DOHH2 (cell line): ENCODE data around the gene LRRC59.
A peak's percentile ranks its signal among the peaks of the same experiment; 100 is the strongest.

Experiments used
- H3F3A ChIP-seq: fragments of 200-600 bp; sonication (generic), shearing (Covaris generic); 2 replicates; pipeline ENCODE4 v1.6.0; 2016; ENCODE audit warnings: antibody characterized with exemption, mild to moderate bottlenecking; ENCODE audit not compliant: control insufficient read depth, insufficient read depth
- H3K27ac ChIP-seq: fragments of 200-600 bp; sonication (generic); 2 replicates; pipeline ENCODE4 v1.5.1; 2014; ENCODE audit warnings: low read depth, mild to moderate bottlenecking, low read length, moderate library complexity
- H3K27me3 ChIP-seq: fragments of 200-600 bp; sonication (generic); 2 replicates; pipeline ENCODE4 v1.6.1; 2014; ENCODE audit warnings: mild to moderate bottlenecking, low read length, mixed read lengths; ENCODE audit not compliant: control insufficient read depth
- H3K36me3 ChIP-seq: fragments of 200-600 bp; sonication (generic); 2 replicates; pipeline ENCODE4 v1.6.1; 2014; ENCODE audit warnings: mild to moderate bottlenecking, low read length, moderate library complexity, mixed read lengths; ENCODE audit not compliant: control insufficient read depth
- H3K4me1 ChIP-seq: fragments of 200-600 bp; sonication (generic); 2 replicates; pipeline ENCODE4 v1.6.1; 2014; ENCODE audit warnings: mild to moderate bottlenecking, low read length, mixed read lengths; ENCODE audit not compliant: control insufficient read depth
- H3K4me2 ChIP-seq: fragments of 200-600 bp; sonication (generic); 2 replicates; pipeline ENCODE4 v1.6.0; 2014; ENCODE audit warnings: mild to moderate bottlenecking, low read length, moderate library complexity
- H3K4me3 ChIP-seq: fragments of 200-600 bp; sonication (generic); 2 replicates; pipeline ENCODE4 v1.5.1; 2014; ENCODE audit warnings: mild to moderate bottlenecking, low read length, mixed read lengths
- H3K79me2 ChIP-seq: fragments of 200-600 bp; sonication (generic); 2 replicates; pipeline ENCODE4 v1.6.1; 2014; ENCODE audit warnings: mild to moderate bottlenecking, low read length, mixed read lengths; ENCODE audit not compliant: control insufficient read depth
- H3K9me2 ChIP-seq: fragments of 200-600 bp; sonication (generic); replicated peaks from 2 replicates; pipeline ENCODE4 v1.6.1; 2014; ENCODE audit warnings: mild to moderate bottlenecking, low read length, mixed read lengths; ENCODE audit not compliant: control insufficient read depth
- H3K9me3 ChIP-seq: fragments of 200-600 bp; sonication (generic); 2 replicates; pipeline ENCODE4 v1.6.1; 2014; ENCODE audit warnings: antibody characterized with exemption, low read length, mixed read lengths; ENCODE audit not compliant: control insufficient read depth, insufficient read depth
- H4K20me1 ChIP-seq: fragments of 200-600 bp; sonication (generic); 2 replicates; pipeline ENCODE4 v1.6.0; 2014; ENCODE audit warnings: low read depth, mild to moderate bottlenecking, antibody characterized with exemption, low read length, moderate library complexity; ENCODE audit not compliant: control insufficient read depth, insufficient read depth
- CTCF ChIP-seq: fragments of 200-600 bp; sonication (generic); IDR thresholded peaks from one replicate; pipeline ENCODE4 v1.5.1; 2014; ENCODE audit warnings: antibody characterized with exemption, mild to moderate bottlenecking, low read depth, low read length; ENCODE audit not compliant: poor library complexity, severe bottlenecking
- EZH2phosphoT487 ChIP-seq: fragments of 200-600 bp; sonication (generic); IDR thresholded peaks from 2 replicates; pipeline ENCODE4 v1.6.1; 2017; ENCODE audit warnings: borderline replicate concordance, mild to moderate bottlenecking, antibody characterized with exemption, low read length, moderate library complexity, mixed read lengths

Gene LRRC59

DNA sequence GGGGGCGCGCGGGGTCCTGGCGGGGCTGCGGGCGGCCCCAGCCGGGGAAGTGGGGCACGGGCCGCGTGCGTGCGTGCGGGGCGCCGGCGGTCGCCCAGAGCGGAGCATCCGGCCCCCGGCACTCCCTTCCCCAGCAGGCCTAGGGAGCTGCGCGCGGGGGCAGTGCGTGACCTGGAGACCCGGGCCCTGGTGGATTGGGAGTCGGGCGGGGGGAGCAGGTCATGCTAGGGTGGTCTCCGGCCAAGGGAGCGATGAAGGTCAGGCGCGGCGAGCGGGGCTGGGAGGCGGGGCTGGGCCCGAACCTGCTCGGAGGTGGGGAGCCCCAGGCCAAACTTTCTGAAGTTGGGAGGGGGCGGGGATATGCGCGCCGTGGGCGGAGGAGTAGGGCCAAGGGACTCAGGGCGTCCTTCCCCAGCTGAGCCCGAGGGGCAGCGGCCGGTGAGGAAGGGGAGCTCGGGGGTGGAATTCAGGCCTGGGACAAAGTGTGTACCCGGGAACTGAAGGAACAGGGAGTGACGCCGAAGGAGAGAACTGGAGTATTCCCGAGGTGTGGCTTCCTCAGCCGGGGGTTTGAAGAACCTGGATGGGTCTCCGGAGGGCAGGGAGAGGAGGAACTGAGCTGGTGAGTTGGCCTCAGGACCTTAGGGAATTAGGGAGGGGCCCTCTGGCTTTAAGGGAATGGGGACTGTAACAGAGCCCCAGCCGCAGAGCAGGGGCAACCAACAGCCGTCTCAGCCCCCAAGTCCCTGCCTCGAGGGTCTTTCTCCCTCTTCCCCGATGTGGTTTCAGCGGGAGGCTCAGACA, 50.8 kb downstream of the LRRC59 start:
- Histone ChIP-seq H3K79me2 (peaks cover 34% of the 10 kb centered on the region), H3K9me2 (no peaks in the 10 kb centered on the region), H3K4me3 (peak overlapping the region; percentile 80), H3K9me3 (no peaks in the 10 kb centered on the region), H3F3A (no peaks in the 10 kb centered on the region), H3K36me3 (no peaks in the 10 kb centered on the region), H3K4me2 (peak overlapping the region; percentile 83), H4K20me1 (0 out of 2 replicates have a peak, but pooled peaks cover 12% of the 10 kb centered on the region), H3K27ac (no peak overlapping the region), H3K4me1 (peaks cover 17% of the 10 kb centered on the region), H3K27me3 (no peaks in the 10 kb centered on the region)
- TF ChIP-seq EZH2phosphoT487 (no peak), CTCF (no peak)

DNA sequence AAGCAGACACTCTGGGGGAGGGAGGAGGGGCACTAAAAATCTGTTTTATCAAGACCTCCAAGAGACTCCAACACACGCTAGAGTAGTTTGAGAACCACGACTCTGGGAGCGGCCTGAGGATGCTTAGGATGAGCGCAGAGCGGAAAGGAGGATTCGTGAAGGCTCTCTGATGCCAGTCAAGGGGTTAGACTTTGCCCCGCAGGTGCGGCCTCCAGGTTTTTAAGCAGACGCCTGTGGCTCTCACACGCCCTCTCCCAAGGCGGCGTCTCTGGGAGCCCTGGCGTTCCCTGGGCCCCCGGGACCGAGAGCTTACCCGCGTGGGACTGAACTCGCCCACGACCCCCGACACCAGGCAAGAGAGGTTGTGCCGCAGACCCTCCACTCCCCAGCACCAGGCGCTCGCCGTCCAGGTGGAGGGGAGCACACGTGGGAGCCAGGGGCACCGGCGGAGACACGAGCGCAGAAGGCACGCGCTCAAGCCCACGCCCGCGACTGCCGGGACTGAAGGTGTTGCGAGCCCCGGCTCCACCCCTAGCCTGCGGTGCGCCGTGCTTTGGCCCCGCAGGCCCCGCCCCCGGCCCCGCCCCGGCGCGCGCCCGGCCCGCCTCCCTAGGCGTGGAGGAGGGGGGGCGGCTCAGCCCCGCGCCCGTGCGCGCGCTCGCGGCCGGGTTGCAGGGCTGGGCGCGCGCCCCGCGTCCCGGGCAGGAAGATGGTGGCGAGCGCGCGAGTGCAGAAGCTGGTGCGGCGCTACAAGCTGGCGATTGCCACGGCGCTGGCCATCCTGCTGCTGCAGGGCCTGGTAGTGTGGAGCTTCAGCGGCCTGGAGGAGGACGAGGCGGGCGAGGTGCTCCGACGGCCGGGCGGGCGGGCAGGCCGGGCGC, 51.7 kb downstream of the LRRC59 start, which contains the start of gene XYLT2:
XYLT2 (plus strand) TSS at position 695 of the 881 bp plus-strand sequence; CDS start at position 710, 15 bp downstream.
- no peak within 1 kb of the TSS for H3K27ac ChIP-seq
- H3K9me3 ChIP-seq = no peaks in the 10 kb centered on the region
- no peaks in the 10 kb centered on the region; the same call in 1 of the 2 replicates for H3K27me3 ChIP-seq
- 0 out of 2 replicates have a peak, but pooled peaks cover 12% of the 10 kb centered on the region for H4K20me1 ChIP-seq
- no peak for TF ChIP-seq EZH2phosphoT487
- TF ChIP-seq CTCF = no peak
- peaks cover 17% of the 10 kb centered on the region for H3K4me1 ChIP-seq
- H3K36me3 ChIP-seq = no peaks in the 10 kb centered on the region
- H3K4me3 ChIP-seq = peak within 1 kb of the TSS; percentile 80
- H3K4me2 ChIP-seq = peak within 1 kb of the TSS; percentile 98
- H3F3A ChIP-seq = no peaks in the 10 kb centered on the region
- peaks cover 30% of the 10 kb centered on the region for H3K79me2 ChIP-seq
- no peaks in the 10 kb centered on the region for H3K9me2 ChIP-seq

- H3K27ac ChIP-seq = no peak overlapping the region
- H3K9me3 ChIP-seq = no peaks in the 10 kb centered on the region
- H3K4me2 ChIP-seq = peak overlapping the region; percentile 98
- peaks cover 17% of the 10 kb centered on the region for H3K4me1 ChIP-seq
- no peaks in the 10 kb centered on the region for H3F3A ChIP-seq
- no peak for TF ChIP-seq EZH2phosphoT487
- TF ChIP-seq CTCF = no peak
- H3K4me3 ChIP-seq = peak overlapping the region; percentile 80
- peaks cover 3% of the 10 kb centered on the region; the same call in 1 of the 2 replicates for H3K27me3 ChIP-seq
- peaks cover 30% of the 10 kb centered on the region for H3K79me2 ChIP-seq
- no peaks in the 10 kb centered on the region for H3K36me3 ChIP-seq
- no peaks in the 10 kb centered on the region for H3K9me2 ChIP-seq
- H4K20me1 ChIP-seq = 0 out of 2 replicates have a peak, but pooled peaks cover 12% of the 10 kb centered on the region
Measured at GRCh38 chr17:50344731-50345365, 52.5 kb downstream of the LRRC59 start.
